Thymus (tissue), 11 donors: ENCODE measurements around the gene CTNND1. TPM values are rescaled to one million over a fixed set of nuclear protein-coding genes. Genes with fewer than 3 reads are reported as not detected.
A peak's percentile ranks its signal among the peaks of the same experiment; 100 is the strongest.

Experiments used
- DNase-seq, 9 donors: peaks; one replicate each; pipeline ENCODE4 v3.0.0-alpha.2; 2013; ENCODE audit warnings: low spot score in 9 of 9, low read depth in 6 of 9, missing footprints in 1 of 9
- H3K27ac ChIP-seq, 2 donors: one replicate each; pipeline ENCODE4 v1.5.1; 2013; ENCODE audit warnings: control low read depth in 1 of 2, low read depth in 1 of 2, low read length in 1 of 2, mild to moderate bottlenecking in 1 of 2, moderate library complexity in 1 of 2
- H3K27me3 ChIP-seq, 2 donors: one replicate each; pipeline ENCODE4 v1.5.1; 2013; ENCODE audit warnings: low read length in 1 of 2; ENCODE audit not compliant: control insufficient read depth in 2 of 2, insufficient read depth in 1 of 2
- H3K36me3 ChIP-seq, 2 donors: one replicate each; pipeline ENCODE4 v1.5.1; 2013; ENCODE audit warnings: low read length in 1 of 2, mild to moderate bottlenecking in 1 of 2, moderate library complexity in 1 of 2; ENCODE audit not compliant: control insufficient read depth in 2 of 2, insufficient read depth in 2 of 2
- H3K4me1 ChIP-seq, 2 donors: one replicate each; pipeline ENCODE4 v1.5.1; 2013; ENCODE audit warnings: low read length in 2 of 2; ENCODE audit not compliant: control insufficient read depth in 2 of 2, insufficient read depth in 2 of 2
- H3K4me3 ChIP-seq, 2 donors: one replicate each; pipeline ENCODE4 v1.5.1; 2013; ENCODE audit warnings: low read length in 2 of 2, control low read depth in 1 of 2, mild to moderate bottlenecking in 1 of 2
- H3K9me3 ChIP-seq, 2 donors: one replicate each; pipeline ENCODE4 v1.5.1; 2013; ENCODE audit warnings: low read length in 1 of 2, mild to moderate bottlenecking in 1 of 2; ENCODE audit not compliant: control insufficient read depth in 2 of 2, insufficient read depth in 1 of 2
- WGBS: extraction: QIAGEN DNeasy Blood & Tissue Kit; methylation state at CpG from one replicate; pipeline ENCODE4 v1.1.7; 2013; 5-methylcytosine and 5-hydroxymethylcytosine counted together
- polyA plus RNA-seq: library from polyadenylated mRNA; stranded (reverse); fragments of 200-250 nt; gene quantifications from one replicate; pipeline ENCODE4 v1.2.3, GENCODE V29; 2013
- total RNA-seq: library from RNA; stranded (reverse); fragments of 120-200 nt; gene quantifications from one replicate; pipeline ENCODE4 v1.2.4, GENCODE V29; 2013
- donor health status: healthy.

The CTNND1 gene
- total and polyA plus RNA-seq, 2 donors = 34.9 to 38.6 TPM

GRCh38 chr11:57751676-57752253, 9.8 kb upstream of the CTNND1 start, which contains the start of gene BTBD18:
TSS of gene BTBD18 (minus strand) at chr11:57751819. CDS start at chr11:57751188, 631 bp downstream.
- Histone ChIP-seq H3K27me3 (no peaks in the 10 kb centered on the region), H3K4me1 (no peaks in the 10 kb centered on the region), H3K9me3 (no peaks in the 10 kb centered on the region), H3K27ac (no peak within 1 kb of the TSS), H3K4me3 (no peak within 1 kb of the TSS), H3K36me3 (peaks cover 6 to 7% of the 10 kb centered on the region in 2 donors)
- 90% methylated on average over 10 of the region's 10 CpGs for WGBS
- peak in 1 of 9 donors; percentile 53 for DNase-seq

- 99% methylated on average over 30 of the region's 30 CpGs for WGBS
- Histone ChIP-seq H3K36me3 (peaks cover 3 to 4% of the 10 kb centered on the region in 2 donors), H3K4me1 (no peaks in the 10 kb centered on the region), H3K9me3 (no peaks in the 10 kb centered on the region), H3K27ac (no peak overlapping the region), H3K4me3 (no peak overlapping the region), H3K27me3 (no peaks in the 10 kb centered on the region)
- no peak for DNase-seq
Measured at GRCh38 chr11:57752954-57753353, 8.6 kb upstream of the CTNND1 start.

DNA sequence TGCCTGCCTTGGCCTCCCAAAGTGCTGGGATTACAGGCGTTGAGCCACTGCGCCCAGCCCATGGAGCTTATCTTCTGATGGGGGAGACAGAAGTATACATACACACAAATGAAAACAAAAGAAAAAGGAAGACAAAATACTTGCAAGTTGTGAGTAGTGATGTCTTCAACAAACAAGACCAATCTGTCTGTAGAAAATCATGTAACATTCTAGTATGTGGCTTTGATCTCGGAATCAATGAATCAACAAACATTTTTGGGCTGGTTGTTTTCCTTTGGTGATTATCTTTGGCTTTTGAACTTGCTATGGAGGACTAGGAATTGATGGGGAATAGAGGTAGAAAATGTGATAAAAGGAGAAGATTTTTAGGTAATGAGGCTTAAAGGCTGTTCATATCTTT, 3.4 kb upstream of the CTNND1 start:
- Histone ChIP-seq H3K4me1 (peaks cover 0 to 3% of the 10 kb centered on the region in 2 donors), H3K4me3 (no peak overlapping the region), H3K9me3 (no peaks in the 10 kb centered on the region), H3K36me3 (no peaks in the 10 kb centered on the region), H3K27ac (no peak overlapping the region), H3K27me3 (no peaks in the 10 kb centered on the region)
- no peak for DNase-seq
- 98% methylated on average over 3 of the region's 3 CpGs for WGBS

- peak overlapping the region; percentile 37 to 45 for H3K4me3 ChIP-seq
- H3K36me3 ChIP-seq = no peaks in the 10 kb centered on the region
- H3K27ac ChIP-seq = peak overlapping the region; percentile 3 to 85
- peaks cover 3 to 8% of the 10 kb centered on the region in 2 donors for H3K4me1 ChIP-seq
- no peaks in the 10 kb centered on the region for H3K9me3 ChIP-seq
- WGBS = 3% methylated on average over 9 of the region's 9 CpGs
- DNase-seq = no peak
- no peaks in the 10 kb centered on the region for H3K27me3 ChIP-seq
Measured at GRCh38 chr11:57762235-57762861, 746 bp downstream of the CTNND1 start.

DNA sequence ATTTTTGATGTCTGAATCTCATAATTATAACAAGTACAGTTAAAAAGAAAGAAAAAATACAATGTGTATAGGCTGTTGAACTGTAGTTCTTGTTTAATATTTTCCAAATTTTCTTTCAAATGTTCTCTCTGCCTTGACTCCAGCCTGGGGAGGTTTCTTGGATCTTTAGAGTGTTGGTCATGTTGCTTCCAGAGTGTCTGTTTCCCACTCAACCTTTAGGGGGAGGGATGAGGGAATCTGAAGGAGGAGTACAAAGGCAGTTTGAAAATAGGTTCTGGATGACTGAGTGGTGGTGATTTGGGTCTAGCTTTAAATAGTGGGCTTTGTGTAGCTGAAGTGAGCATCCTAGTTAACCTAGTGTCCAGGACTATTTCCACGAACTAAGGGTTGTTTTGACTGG, 2.0 kb downstream of the CTNND1 start:
- peak overlapping the region in 1 of 2 donors; percentile 1 for H3K27ac ChIP-seq

DNA sequence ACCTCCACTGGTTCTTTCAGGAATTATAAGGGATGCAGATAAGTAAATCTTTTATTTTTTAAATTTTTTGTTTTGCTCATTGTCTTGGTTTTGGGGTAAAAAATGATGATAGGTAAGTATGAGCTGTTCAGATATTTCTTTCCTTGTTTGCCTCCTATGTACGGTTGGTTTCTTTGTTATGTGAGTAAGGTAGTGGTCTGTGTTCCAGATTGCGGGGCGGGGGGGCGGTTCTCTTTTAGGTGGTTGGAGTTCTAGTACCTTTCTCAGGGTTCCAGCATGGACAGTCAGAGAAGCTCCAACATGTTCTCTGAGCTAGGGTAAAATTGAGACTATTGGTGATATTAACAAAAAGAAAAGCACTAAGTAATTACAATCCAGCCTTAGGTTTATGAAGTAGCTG, 2.4 kb downstream of the CTNND1 start:
- no peaks in the 10 kb centered on the region for H3K9me3 ChIP-seq
- no peaks in the 10 kb centered on the region for H3K36me3 ChIP-seq
- WGBS = 91% methylated on average over 4 of the region's 4 CpGs
- H3K4me3 ChIP-seq = no peak overlapping the region
- no peaks in the 10 kb centered on the region for H3K27me3 ChIP-seq
- H3K27ac ChIP-seq = no peak overlapping the region
- no peak for DNase-seq
- H3K4me1 ChIP-seq = peaks cover 3 to 8% of the 10 kb centered on the region in 2 donors

More for the DNA sequence above, 2.0 kb downstream of the CTNND1 start:
- Histone ChIP-seq H3K4me1 (peaks cover 3 to 8% of the 10 kb centered on the region in 2 donors), H3K27me3 (no peaks in the 10 kb centered on the region), H3K4me3 (peak overlapping the region; percentile 12 to 45), H3K9me3 (no peaks in the 10 kb centered on the region), H3K36me3 (no peaks in the 10 kb centered on the region)
- DNase-seq = no peak
- WGBS = 69% methylated on average over 1 of the region's 1 CpG

DNA sequence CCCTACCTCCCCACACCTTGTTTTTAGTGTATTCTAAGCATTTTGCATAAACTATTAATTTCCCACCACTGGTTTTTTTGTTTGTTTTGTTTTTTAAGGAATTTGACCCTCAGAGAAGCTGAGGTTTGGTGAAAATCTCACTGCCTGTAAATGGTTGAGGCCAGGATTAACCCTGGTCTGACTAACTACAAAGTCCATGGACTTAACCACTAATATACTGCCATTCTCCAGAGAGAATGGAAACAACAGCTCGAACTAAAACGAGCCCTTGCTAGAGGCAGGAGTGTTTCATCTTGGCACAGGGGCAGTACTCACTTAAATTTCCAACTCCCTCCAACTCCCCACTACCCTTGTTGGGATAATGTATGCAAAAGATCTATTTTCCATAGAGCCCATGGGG, 3.0 kb downstream of the CTNND1 start:
- H3K4me1 ChIP-seq = peaks cover 3 to 8% of the 10 kb centered on the region in 2 donors
- DNase-seq = no peak
- no peaks in the 10 kb centered on the region for H3K9me3 ChIP-seq
- no peak overlapping the region for H3K4me3 ChIP-seq
- H3K36me3 ChIP-seq = no peaks in the 10 kb centered on the region
- H3K27me3 ChIP-seq = no peaks in the 10 kb centered on the region
- 88% methylated on average over 2 of the region's 2 CpGs for WGBS
- peak overlapping the region in 1 of 2 donors; percentile 33 for H3K27ac ChIP-seq

- H3K27me3 ChIP-seq = no peaks in the 10 kb centered on the region
- peaks cover 3 to 8% of the 10 kb centered on the region in 2 donors for H3K4me1 ChIP-seq
- no peak for DNase-seq
- no peak overlapping the region for H3K4me3 ChIP-seq
- 90% methylated on average over 2 of the region's 2 CpGs for WGBS
- no peaks in the 10 kb centered on the region for H3K36me3 ChIP-seq
- H3K9me3 ChIP-seq = no peaks in the 10 kb centered on the region
- H3K27ac ChIP-seq = no peak overlapping the region
Measured at GRCh38 chr11:57764972-57765371, 3.4 kb downstream of the CTNND1 start.

DNA sequence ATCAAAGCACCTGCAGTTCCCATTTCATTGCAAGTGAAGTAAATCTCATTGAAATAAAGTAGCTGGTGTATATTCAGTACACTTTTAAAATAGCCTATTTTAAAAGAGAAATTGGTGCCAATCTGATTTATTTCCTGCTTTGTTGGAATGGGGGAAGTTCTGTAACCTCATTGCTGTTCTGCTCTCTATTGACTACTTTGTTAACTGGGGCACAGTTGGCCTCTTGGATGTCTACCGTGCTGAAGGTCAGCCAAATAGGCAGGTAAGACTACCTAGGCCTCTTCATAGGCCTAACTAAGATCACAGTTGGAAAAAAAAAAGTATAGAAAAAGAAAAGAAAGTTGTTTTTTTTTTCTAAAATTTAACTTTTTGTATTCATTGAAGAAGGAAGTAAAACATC, 9.2 kb downstream of the CTNND1 start:
- Histone ChIP-seq H3K27me3 (no peaks in the 10 kb centered on the region), H3K36me3 (no peaks in the 10 kb centered on the region), H3K27ac (no peak overlapping the region), H3K4me3 (no peak overlapping the region), H3K4me1 (peaks cover 0 to under 1% of the 10 kb centered on the region in 2 donors), H3K9me3 (no peaks in the 10 kb centered on the region)
- no peak for DNase-seq
- 26% methylated on average over 1 of the region's 1 CpG for WGBS
